HG02840 (cell line): Measurements from ENCODE around the gene MYBPH.

Source experiments
- ATAC-seq: cut with Tn5 transposase; IDR thresholded peaks from one replicate; pipeline ENCODE4 v1.9.1; 2021; ENCODE audit warnings: mild to moderate bottlenecking, moderate library complexity, moderate number of reproducible peaks; ENCODE audit not compliant: unreplicated experiment, low FRiP score

The MYBPH gene

DNA sequence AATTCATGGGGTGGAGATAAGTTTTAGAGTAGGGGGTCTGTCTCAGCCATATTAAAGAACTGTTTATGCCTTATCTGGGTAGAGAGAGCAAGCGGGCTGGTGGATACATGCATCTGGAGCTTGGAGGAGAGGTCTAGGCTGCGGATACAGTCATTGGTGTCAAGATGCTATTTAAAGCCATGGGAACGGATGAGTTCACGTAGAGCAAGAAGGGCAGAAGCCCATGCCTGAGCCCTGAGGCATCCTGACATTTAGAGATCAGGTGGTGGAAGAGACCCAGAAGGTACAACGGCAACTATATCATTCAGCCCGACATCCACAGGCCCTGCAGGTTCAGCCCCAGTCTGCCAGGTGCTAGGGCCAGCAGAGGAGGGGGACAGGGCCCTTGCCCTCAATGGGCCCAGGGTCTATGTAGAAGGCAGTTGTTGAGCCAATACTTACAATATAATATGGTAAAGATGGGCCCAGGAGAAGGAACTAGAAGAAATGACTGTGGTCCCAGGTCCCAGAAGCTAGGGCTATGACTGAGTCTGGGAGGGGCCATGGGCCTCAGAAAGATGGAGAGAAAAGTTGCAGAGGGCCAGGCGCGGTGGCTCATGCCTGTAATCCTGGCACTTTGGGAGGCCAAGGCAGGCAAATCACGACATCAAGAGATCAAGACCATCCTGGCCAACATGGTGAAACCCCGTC, 26.0 kb upstream of the MYBPH start:
- no peak for ATAC-seq

DNA sequence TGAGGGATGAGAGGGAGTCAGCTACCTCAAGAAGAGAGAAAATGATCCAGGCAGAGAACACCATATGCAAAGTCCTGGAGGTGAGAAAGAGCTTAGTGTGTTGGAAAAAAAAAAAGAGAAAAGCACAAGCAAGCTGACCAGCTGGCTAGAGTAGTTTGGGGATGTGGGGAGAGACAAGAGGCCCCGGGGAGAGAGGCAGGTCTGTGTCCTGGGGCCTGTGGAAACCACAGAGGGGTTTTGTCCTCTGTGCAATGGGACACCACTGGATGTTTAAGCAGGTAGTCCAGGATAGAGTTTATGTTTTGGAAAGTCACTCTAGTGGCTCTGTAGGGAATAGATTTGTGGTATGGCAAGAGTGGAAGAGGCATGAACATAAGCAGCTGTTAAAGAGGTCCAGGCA, 25.3 kb upstream of the MYBPH start:
- no peak for ATAC-seq

- no peak for ATAC-seq
These were observed 24.4 kb upstream of the MYBPH start for GRCh38 chr1:203199816-203200571.

DNA sequence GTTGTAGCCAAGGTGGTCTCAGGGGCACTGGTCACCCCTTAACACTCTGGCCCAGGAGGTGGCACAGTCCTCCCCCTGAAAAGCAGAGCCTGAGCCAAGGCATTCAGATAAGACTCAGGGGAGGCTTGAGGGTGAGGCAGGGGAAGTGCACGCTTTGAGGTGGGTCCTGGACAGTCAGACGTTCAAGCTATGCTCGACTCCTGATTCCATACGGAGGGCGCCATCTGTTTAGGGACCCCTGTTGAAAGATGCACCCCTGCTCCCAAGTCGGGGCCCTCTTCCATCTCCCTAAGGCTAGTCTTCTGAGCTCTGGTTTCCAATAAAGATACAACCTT, 23.8 kb upstream of the MYBPH start:
- no peak for ATAC-seq

DNA sequence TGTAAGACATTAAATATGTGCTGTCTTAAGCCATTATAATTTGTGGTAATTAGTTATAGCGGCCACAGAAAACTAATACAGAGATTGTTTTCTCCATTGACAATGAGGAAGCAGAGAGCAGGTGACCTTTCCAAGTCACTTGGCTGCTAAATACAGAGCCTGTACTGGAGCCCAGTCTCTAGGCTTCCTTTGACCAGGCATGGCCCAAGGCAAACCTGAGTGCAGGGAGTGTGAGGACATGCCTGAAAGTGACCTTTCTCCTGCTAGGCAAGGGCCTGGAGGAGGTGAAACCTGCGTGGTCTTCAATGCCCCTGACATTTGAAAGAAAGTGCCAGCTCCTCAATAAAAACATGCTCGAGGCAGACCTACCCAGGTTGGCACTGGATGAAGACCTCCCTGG, 23.4 kb upstream of the MYBPH start:
- no peak for ATAC-seq

- ATAC-seq = no peak
These were observed 22.0 kb upstream of the MYBPH start for GRCh38 chr1:203197625-203198024.

GRCh38 chr1:203196371-203196770, 20.7 kb upstream of the MYBPH start:
- ATAC-seq = no peak

DNA sequence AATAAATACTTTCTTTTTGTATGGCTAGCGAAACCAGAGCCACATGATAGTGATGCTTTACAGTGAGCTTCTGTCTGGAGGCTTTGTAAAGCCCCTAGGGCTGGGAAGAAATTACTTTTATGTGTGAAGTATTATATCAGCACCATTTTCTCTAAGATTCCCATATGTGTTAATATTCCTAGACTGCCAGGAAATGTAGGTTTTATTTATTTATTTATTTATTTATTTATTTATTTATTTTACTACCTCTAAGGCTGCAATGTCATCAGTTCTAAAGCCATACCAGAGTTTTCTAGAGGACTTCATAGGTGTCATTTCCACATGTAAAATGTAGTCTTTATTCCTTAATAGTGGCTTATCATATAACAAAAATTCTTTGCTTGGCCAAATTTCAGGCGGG, 15.3 kb upstream of the MYBPH start:
- no peak for ATAC-seq

DNA sequence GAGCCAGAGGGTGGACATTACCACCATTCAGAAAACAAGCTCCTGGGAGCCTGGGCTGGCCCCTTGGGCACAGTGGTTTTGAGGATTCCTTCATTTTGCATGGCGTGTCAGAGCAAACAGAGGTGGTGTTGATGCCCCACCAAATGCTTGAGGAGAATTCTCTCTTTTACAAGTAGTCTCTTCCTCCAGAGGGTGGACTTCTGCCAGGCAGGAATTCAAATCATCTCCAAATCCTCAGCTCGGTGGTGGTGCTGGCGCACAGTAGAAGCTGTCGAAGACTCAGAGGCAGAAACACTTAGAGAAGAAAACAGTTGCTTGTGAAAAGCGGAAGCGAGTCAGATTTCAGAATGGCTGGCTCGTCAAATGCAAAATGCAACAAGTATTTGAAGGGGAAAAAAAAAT, 14.3 kb upstream of the MYBPH start:
- no peak for ATAC-seq

DNA sequence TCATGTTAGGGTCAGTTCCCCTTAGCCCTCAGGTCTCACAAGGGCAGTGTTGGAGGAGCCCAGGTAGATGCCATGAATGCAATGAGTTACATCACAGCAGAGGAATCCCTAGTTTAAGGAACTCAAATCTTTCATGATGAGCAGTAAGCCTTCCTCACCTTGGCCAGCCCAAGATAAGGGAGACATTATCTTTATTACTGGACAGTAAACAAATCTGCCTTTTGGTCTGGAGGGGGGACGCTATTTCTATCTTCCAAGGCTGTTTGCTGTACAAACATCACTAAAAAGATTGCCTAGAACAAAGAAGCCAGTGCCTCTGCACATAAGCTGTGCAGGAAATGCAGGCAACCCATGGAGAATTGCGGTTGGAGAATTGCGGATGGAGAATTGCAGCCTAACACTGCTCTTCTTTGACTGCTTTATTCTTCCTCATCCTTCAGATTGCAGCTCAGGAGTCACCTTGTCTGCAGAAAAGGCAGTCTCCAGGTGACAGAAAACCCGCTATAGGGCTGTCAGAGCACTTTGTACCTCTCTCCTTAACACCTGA, 13.1 kb upstream of the MYBPH start:
- no peak for ATAC-seq

GRCh38 chr1:203187689-203188264, 12.2 kb upstream of the MYBPH start:
- no peak for ATAC-seq

DNA sequence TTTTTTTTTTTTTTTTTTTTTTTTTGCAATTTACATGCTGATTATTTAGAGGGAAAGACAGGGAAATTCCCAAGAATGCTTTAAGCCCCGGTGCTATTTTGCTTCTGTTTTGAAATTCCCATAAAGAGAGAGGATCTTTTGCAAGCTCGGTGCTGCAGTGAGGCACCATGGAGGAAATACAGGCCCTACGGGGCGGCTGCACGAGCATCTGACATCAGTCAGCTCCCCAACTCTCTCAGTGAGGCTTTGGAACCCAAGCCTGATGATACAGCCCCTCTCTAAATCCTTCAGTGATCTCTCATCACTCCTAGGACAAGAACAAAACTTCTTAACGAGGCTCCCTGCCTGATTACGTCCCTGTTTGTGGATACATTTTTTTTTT, 11.7 kb upstream of the MYBPH start:
- ATAC-seq = no peak

GRCh38 chr1:203186446-203187303, 11.0 kb upstream of the MYBPH start, which contains the start of gene CHI3L1:
Gene CHI3L1, minus strand, starts transcription at chr1:203186704. Its CDS starts 81 bp downstream, at chr1:203186623.
- ATAC-seq = no peak

GRCh38 chr1:203186091-203186445, 10.4 kb upstream of the MYBPH start:
- ATAC-seq = no peak

GRCh38 chr1:203185585-203185984, 10.0 kb upstream of the MYBPH start:
- ATAC-seq = no peak

- ATAC-seq = no peak
These were observed 9.4 kb upstream of the MYBPH start for GRCh38 chr1:203185061-203185461.

DNA sequence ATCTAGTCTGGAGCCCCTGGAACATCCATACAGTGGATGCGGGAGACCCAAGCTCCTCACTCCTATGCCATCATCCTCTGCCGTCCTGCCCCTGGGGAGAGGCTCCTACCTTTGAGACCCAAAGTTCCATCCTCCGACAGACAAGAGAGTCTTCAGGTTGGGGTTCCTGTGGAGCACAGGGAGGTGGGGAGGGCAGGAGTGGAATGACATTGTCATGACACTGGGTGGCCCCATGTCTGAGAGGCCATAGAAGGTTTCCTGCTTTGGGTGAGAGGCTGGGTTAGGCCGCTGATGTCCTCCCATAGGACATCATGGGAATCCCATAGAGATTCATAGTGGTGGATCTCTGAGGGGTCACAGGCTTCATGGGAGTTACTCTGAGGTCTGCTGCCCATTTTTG, 8.8 kb upstream of the MYBPH start:
- ATAC-seq = no peak

GRCh38 chr1:203183828-203184227, 8.2 kb upstream of the MYBPH start:
- no peak for ATAC-seq

- no peak for ATAC-seq
These were observed 6.8 kb upstream of the MYBPH start for GRCh38 chr1:203182387-203182953.

DNA sequence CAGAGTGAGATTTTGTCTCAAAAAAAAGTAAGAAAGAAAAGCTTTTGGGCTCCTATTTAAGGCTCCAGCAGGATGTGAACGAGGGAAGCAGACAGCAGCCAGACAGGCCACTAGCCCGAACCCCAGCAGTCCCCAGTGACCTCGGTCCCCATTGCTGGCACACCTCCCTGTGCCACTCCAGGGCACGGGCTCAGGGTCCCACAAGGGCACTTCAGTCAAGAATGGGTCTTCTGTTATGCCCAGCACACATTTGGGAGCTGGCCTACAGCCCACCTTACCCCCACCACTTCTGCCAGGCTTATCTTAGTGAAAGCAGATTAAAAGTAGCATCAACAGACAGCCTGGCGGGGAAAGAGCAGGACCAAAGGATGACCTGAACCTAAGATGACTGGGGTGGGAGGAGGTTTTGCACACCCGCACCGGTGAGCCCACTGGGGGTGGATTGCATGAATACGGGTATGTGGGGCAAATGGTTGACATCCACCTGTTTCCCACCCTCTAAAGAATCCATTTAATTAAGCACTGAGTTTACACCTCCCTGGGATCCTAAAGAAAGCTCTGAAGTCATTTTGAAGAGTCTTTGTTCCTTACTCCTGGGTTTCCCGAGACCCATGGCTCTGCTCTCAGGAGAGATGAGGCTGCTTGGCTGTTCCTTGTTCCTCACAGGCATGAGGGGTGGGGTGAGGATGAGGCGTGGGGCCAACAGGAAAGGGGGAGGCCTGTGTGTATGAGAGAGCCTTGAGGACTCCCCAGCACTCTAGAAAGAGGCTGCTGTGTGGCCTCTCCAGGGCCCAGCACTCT, 6.2 kb upstream of the MYBPH start:
- no peak for ATAC-seq
